Breast epithelium (tissue), 4 donors: ENCODE results near the gene ACVR2A. TPM values are rescaled to one million over a fixed set of nuclear protein-coding genes. Genes with fewer than 3 reads are reported as not detected.

Source experiments
- DNase-seq, 2 donors: peaks; one replicate each; pipeline ENCODE4 v3.0.0-alpha.2; 2019; ENCODE audit warnings: low spot score in 2 of 2
- H3K27ac ChIP-seq, 2 donors: fragments of 200-600 bp; sonication (generic) in 1 of 2; one replicate each; pipeline ENCODE4 v1.5.1; 2016 to 2019; ENCODE audit warnings: mild to moderate bottlenecking in 1 of 2
- H3K27me3 ChIP-seq, 2 donors: fragments of 200-600 bp; sonication (generic) in 1 of 2; one replicate each; pipeline versions ENCODE4 v1.5.1 to v1.6.0; 2017 to 2019; ENCODE audit warnings: control low read depth in 1 of 2, mild to moderate bottlenecking in 1 of 2
- H3K36me3 ChIP-seq: fragments of 200-600 bp; one replicate; pipeline ENCODE4 v1.5.1; 2019
- H3K4me1 ChIP-seq, 2 donors: fragments of 200-600 bp; sonication (generic); one replicate each; pipeline ENCODE4 v1.5.1; 2016 to 2019; ENCODE audit warnings: control low read depth in 1 of 2
- H3K4me3 ChIP-seq, 3 donors: fragments of 200-600 bp; sonication (generic); 1 replicate in 2 of 3; 2 replicates in 1 of 3; pipeline ENCODE4 v1.5.1; 2016 to 2019; ENCODE audit warnings: mild to moderate bottlenecking in 3 of 3, moderate library complexity in 2 of 3
- H3K9me3 ChIP-seq, 2 donors: fragments of 200-600 bp; sonication (generic) in 1 of 2; one replicate each; pipeline ENCODE4 v1.5.1; 2016 to 2019; ENCODE audit warnings: control low read depth in 1 of 2
- POLR2A ChIP-seq: fragments of 450-650 bp; IDR thresholded peaks from one replicate; pipeline ENCODE4 v1.6.1; 2016; ENCODE audit warnings: antibody characterized with exemption, mild to moderate bottlenecking, moderate library complexity
- POLR2AphosphoS5 ChIP-seq, 3 donors: sonication (generic); formaldehyde crosslinking; IDR thresholded peaks; one replicate each; pipeline ENCODE4 v1.6.1; 2017; ENCODE audit warnings: antibody characterized with exemption in 3 of 3
- intact Hi-C: fragments of 100-400 bp; cut with DNase I; formaldehyde crosslinking; loops from one replicate; pipeline ENCODE4 v1.15.1; 2023; ENCODE audit warnings: low total_unique reads
- total RNA-seq, 3 donors: library from RNA; depleted of rRNA; stranded (reverse); fragments of >200 nt; gene quantifications; one replicate each; pipeline ENCODE4 v1.1.0, GENCODE V29; 2016
- TF ChIP-seq, protein P1 (sequence below), 3 donors: fragments of 450-650 bp; IDR thresholded peaks; one replicate each; pipeline ENCODE4 v1.5.1; 2016 to 2017; ENCODE audit warnings: antibody characterized with exemption in 3 of 3, mild to moderate bottlenecking in 3 of 3, moderate library complexity in 3 of 3

The ACVR2A gene
- total RNA-seq, 3 donors from 2014 or later: 14.9 to 39.8 (median 26.5) TPM

DNA sequence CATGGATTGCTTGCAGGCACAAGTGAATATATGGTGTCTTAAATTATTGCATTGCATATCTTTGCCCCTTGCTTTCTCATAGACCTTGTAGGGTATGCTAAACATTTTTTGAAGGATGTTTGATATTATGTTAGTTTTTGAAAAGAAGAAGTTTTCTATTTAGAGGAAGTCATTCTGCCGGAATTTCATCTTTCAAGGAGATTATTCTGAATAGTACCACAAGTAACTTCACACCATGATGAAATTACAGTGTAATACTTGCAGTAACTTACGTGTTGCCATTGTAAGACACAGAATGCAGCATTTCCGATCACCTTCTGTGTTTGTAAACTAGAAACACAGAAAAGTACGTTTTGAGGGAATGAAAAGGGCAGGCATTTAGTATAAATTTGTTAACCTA is 71.9 kb downstream of the ACVR2A start:
- Histone ChIP-seq H3K9me3 (no peaks in the 10 kb centered on the region), H3K4me1 (no peaks in the 10 kb centered on the region), H3K36me3 (peaks cover 2% of the 10 kb centered on the region), H3K27me3 (no peaks in the 10 kb centered on the region), H3K27ac (no peak overlapping the region), H3K4me3 (no peak overlapping the region)
- TF ChIP-seq POLR2A: no peak
- TF ChIP-seq POLR2AphosphoS5 (IDR thresholded peaks at IDR 0.05): no peak
- TF ChIP-seq, protein P1, sequence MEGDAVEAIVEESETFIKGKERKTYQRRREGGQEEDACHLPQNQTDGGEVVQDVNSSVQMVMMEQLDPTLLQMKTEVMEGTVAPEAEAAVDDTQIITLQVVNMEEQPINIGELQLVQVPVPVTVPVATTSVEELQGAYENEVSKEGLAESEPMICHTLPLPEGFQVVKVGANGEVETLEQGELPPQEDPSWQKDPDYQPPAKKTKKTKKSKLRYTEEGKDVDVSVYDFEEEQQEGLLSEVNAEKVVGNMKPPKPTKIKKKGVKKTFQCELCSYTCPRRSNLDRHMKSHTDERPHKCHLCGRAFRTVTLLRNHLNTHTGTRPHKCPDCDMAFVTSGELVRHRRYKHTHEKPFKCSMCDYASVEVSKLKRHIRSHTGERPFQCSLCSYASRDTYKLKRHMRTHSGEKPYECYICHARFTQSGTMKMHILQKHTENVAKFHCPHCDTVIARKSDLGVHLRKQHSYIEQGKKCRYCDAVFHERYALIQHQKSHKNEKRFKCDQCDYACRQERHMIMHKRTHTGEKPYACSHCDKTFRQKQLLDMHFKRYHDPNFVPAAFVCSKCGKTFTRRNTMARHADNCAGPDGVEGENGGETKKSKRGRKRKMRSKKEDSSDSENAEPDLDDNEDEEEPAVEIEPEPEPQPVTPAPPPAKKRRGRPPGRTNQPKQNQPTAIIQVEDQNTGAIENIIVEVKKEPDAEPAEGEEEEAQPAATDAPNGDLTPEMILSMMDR (IDR thresholded peaks at IDR 0.05): no peak
- DNase-seq: no peak
- intact Hi-C loops: no loop called here

DNA sequence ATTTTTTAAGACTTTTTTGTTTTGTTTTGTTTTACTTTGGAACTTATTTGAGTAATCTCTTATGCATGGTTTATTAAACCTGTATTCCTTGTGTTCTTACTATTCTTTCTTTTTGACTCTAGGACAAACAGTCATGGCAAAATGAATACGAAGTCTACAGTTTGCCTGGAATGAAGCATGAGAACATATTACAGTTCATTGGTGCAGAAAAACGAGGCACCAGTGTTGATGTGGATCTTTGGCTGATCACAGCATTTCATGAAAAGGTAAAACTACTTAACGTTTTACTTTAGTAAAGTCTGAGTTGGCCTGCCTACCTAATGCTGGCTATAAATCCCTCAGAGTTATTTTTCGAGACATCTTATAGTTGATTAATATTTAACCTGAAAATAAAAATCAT is 72.3 kb downstream of the ACVR2A start:
- Histone ChIP-seq H3K4me1 (no peaks in the 10 kb centered on the region), H3K36me3 (peaks cover 4% of the 10 kb centered on the region), H3K27me3 (no peaks in the 10 kb centered on the region), H3K4me3 (no peak overlapping the region), H3K9me3 (no peaks in the 10 kb centered on the region), H3K27ac (no peak overlapping the region)
- intact Hi-C loops: no loop called here
- TF ChIP-seq POLR2A (no peak), POLR2AphosphoS5 (IDR thresholded peaks at IDR 0.05) (no peak)
- TF ChIP-seq, protein P1 (IDR thresholded peaks at IDR 0.05): no peak
- DNase-seq: no peak

DNA sequence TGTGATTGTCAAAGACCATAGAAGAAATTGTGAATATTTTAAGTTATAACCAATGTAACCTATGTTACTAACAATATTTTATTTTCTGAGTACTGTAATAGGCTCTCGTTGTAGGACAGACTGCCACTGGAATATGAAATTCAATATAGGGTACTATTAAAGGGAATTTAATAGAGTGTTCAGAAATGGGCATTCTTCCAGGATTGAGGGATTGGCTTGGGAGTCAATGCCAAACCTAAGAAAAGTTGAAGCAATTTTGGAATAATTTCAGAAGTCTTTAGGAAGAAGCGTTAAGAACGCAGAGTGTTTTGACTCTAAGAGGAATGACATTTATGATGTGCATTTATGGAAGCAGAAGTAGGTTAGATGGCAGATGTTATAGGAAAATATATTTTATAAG is 79.0 kb downstream of the ACVR2A start:
- TF ChIP-seq, protein P1 (IDR thresholded peaks at IDR 0.05): no peak
- TF ChIP-seq POLR2A: no peak
- TF ChIP-seq POLR2AphosphoS5 (IDR thresholded peaks at IDR 0.05): no peak
- DNase-seq: no peak
- intact Hi-C loops: no loop called here
- Histone ChIP-seq H3K27me3 (no peaks in the 10 kb centered on the region), H3K4me3 (no peak overlapping the region), H3K4me1 (no peaks in the 10 kb centered on the region), H3K36me3 (peaks cover 4% of the 10 kb centered on the region), H3K9me3 (no peaks in the 10 kb centered on the region), H3K27ac (no peak overlapping the region)

DNA sequence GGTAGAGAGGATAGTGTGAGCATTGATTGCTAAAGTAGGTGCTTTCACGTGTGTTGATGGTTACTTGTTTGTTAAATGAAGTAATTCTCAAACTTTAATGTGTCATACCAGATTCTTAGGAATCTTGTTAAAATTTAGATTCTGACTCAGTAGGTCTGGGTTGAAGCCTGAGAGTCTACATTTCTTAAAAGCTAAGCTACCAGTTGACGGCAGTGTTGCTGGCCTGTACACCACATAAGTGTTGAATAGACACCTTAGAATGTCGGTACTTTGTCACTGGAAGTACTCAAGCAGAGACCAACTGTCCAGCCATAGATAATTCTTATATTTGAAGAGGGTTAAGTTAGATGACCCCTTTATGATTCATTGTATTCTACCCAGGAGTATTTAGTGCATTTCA is 79.8 kb downstream of the ACVR2A start:
- peaks cover 4% of the 10 kb centered on the region for H3K36me3 ChIP-seq
- TF ChIP-seq POLR2A: no peak
- TF ChIP-seq, protein P1 (IDR thresholded peaks at IDR 0.05): no peak
- TF ChIP-seq POLR2AphosphoS5 (IDR thresholded peaks at IDR 0.05): no peak
- H3K27me3 ChIP-seq: no peaks in the 10 kb centered on the region
- no peak overlapping the region for H3K27ac ChIP-seq
- no peaks in the 10 kb centered on the region for H3K4me1 ChIP-seq
- DNase-seq: no peak
- no peak overlapping the region for H3K4me3 ChIP-seq
- no peaks in the 10 kb centered on the region for H3K9me3 ChIP-seq
- intact Hi-C loops: no loop called here

DNA sequence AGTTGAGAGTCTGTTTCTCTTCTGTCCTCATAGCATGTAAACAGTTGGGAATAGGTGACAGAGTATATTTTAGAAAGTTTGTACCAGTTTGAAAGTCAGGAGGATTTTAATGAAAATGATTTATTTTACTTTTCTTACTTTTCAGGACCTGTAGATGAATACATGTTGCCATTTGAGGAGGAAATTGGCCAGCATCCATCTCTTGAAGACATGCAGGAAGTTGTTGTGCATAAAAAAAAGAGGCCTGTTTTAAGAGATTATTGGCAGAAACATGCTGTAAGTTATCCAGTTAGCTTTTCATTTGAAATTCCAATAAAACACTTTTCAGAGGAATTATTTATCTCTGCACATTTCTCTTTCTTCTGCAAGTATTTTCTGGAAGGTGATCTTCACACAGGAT is 81.1 kb downstream of the ACVR2A start:
- no peak for DNase-seq
- Histone ChIP-seq H3K9me3 (no peaks in the 10 kb centered on the region), H3K4me3 (no peak overlapping the region)

More for the DNA sequence above, 81.1 kb downstream of the ACVR2A start:
- no peaks in the 10 kb centered on the region for H3K4me1 ChIP-seq
- intact Hi-C loops: no loop called here
- H3K27ac ChIP-seq: no peak overlapping the region
- H3K36me3 ChIP-seq: peaks cover 4% of the 10 kb centered on the region
- H3K27me3 ChIP-seq: no peaks in the 10 kb centered on the region
- no peak for TF ChIP-seq POLR2A
- TF ChIP-seq, protein P1 (IDR thresholded peaks at IDR 0.05): no peak
- TF ChIP-seq POLR2AphosphoS5 (IDR thresholded peaks at IDR 0.05): no peak
